Spleen (tissue), 11 donors: ENCODE measurements around the gene URB1. TPM values are rescaled to one million over a fixed set of nuclear protein-coding genes. Genes with fewer than 3 reads are reported as not detected.

ENCODE experiments used
- DNase-seq: peaks from one replicate; pipeline ENCODE4 v3.0.0-alpha.2; 2020
- H3K27ac ChIP-seq, 8 donors: fragments of 200-600 bp; sonication (generic) in 7 of 8; 1 replicate in 4 of 8; 2 replicates in 4 of 8; pipeline versions ENCODE4 v1.5.0 to v1.8.0; 2016 to 2021; ENCODE audit warnings: inconsistent platforms in 4 of 8, mild to moderate bottlenecking in 4 of 8, moderate library complexity in 1 of 8
- H3K27me3 ChIP-seq, 7 donors: fragments of 200-600 bp; sonication (generic) in 6 of 7; replicated peaks in 1 of 7; 1 replicate in 4 of 7; 2 replicates in 3 of 7; pipeline versions ENCODE4 v1.5.0 to v1.8.0; 2016 to 2021; ENCODE audit warnings: inconsistent platforms in 3 of 7, mild to moderate bottlenecking in 1 of 7
- H3K36me3 ChIP-seq, 6 donors: fragments of 200-600 bp; sonication (generic) in 5 of 6; 1 replicate in 4 of 6; 2 replicates in 2 of 6; pipeline versions ENCODE4 v1.5.0 to v1.8.0; 2016 to 2021; ENCODE audit warnings: inconsistent platforms in 2 of 6
- H3K4me1 ChIP-seq, 6 donors: fragments of 200-600 bp; sonication (generic) in 5 of 6; 1 replicate in 3 of 6; 2 replicates in 3 of 6; pipeline versions ENCODE4 v1.5.0 to v1.8.0; 2016 to 2021; ENCODE audit warnings: inconsistent platforms in 3 of 6
- H3K4me3 ChIP-seq, 8 donors: fragments of 200-600 bp; sonication (generic) in 7 of 8; 1 replicate in 4 of 8; 2 replicates in 4 of 8; pipeline versions ENCODE4 v1.5.0 to v1.8.0; 2016 to 2021; ENCODE audit warnings: inconsistent platforms in 4 of 8, mild to moderate bottlenecking in 4 of 8, moderate library complexity in 2 of 8
- H3K9me3 ChIP-seq, 8 donors: fragments of 200-600 bp; sonication (generic) in 7 of 8; 1 replicate in 4 of 8; 2 replicates in 4 of 8; pipeline versions ENCODE4 v1.5.0 to v1.8.0; 2016 to 2021; ENCODE audit warnings: inconsistent platforms in 4 of 8
- CTCF ChIP-seq, 11 experiments: fragments of 200-600 bp in 7 of 11; fragments of 450-650 bp in 4 of 11; sonication (generic) in 4 of 11; IDR thresholded peaks in 8 of 11; conservative IDR thresholded peaks in 3 of 11; 1 replicate in 7 of 11; 2 replicates in 4 of 11; pipeline versions ENCODE4 v1.4.0 to v1.8.0; 2016 to 2021; ENCODE audit warnings: antibody characterized with exemption in 11 of 11, inconsistent platforms in 4 of 11, mild to moderate bottlenecking in 1 of 11
- POLR2A ChIP-seq, 3 donors: fragments of 450-650 bp; IDR thresholded peaks; one replicate each; pipeline ENCODE4 v1.5.1; 2017; ENCODE audit warnings: antibody characterized with exemption in 3 of 3, mild to moderate bottlenecking in 1 of 3
- POLR2AphosphoS5 ChIP-seq, 3 donors: sonication (generic); formaldehyde crosslinking; IDR thresholded peaks; one replicate each; pipeline ENCODE4 v1.5.1; 2017; ENCODE audit warnings: antibody characterized with exemption in 3 of 3
- WGBS, 5 donors: extraction: QIAGEN DNeasy Blood & Tissue Kit in 3 of 5; methylation state at CpG; one replicate each; pipeline versions ENCODE4 v1.1.5 to v1.1.7; 2013 to 2018; 5-methylcytosine and 5-hydroxymethylcytosine counted together
- intact Hi-C: fragments of 100-400 bp; cut with DNase I; formaldehyde crosslinking; loops from one replicate; pipeline ENCODE4 v1.15.0; 2023; ENCODE audit warnings: low total_unique reads
- polyA plus RNA-seq, 3 donors: library from polyadenylated mRNA; stranded (reverse); fragments of 200-250 nt; gene quantifications; one replicate each; pipeline ENCODE4 v1.2.1, GENCODE V29; 2013
- total RNA-seq, 7 donors: library from RNA; depleted of rRNA in 3 of 7; stranded (reverse); fragments of >200 nt in 3 of 7; fragmentation: NEBNext Ultra II Directional in 4 of 7; extraction: Animal tissue kit (Norgen Biotek cat#: 25700) in 4 of 7; gene quantifications; one replicate each; pipeline versions ENCODE4 v1.1.0 to v1.2.1, GENCODE V29; 2016 to 2021
- donor health status: healthy with polysubstance abuse.
- donor health status: DM: no; HTN: no; CAD: no; lungs with moderate emphysema.
- donor health status: DM: no; HTN: no; CAD: no.
- donor health status: Bipolar disorder and iron deficiency.
- donor health status: healthy.
- donor health status: DM: no; HTN: no; CAD: no.
- donor health status: DM: yes; HTN: yes; CAD: no.

The URB1 gene
- total and polyA plus RNA-seq, 10 donors: 2.0 to 20.8 (median 12.0) TPM

DNA sequence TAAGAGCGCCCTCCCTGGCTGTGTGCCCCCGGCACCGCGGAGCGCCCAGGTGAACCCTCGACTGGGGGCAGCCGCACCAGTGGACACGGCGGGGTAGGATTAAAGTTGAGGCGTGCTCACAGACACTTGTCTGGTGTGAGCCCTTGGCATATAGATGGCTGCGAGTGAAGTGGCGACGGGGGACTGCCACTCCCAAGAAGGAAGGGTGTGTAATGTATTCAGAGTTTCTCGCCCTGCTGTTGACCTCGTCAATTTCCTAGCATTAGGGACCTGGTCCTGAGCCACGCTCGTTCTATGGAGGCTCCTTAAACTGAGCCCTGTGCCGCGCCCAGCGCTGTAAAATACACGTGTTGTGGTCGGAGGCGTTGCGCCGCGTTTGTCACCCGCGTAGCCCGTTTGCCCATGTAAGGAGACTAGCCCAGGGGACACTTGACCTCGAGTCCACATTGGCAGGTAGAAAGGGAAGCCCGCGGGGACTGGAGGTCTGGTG, 20.2 kb upstream of the URB1 start:
- H3K27me3 ChIP-seq: peaks cover 0 to 30% (median 4%) of the 10 kb centered on the region in 7 donors
- intact Hi-C loops: no loop called here
- H3K36me3 ChIP-seq: no peaks in the 10 kb centered on the region
- H3K4me3 ChIP-seq: peak overlapping the region; percentile 63 to 89 (median 71)
- peak; percentile 81 for DNase-seq
- H3K9me3 ChIP-seq: no peaks in the 10 kb centered on the region
- TF ChIP-seq POLR2A (IDR thresholded peaks at IDR 0.05) (peak in 1 of 3 donors; percentile 42), CTCF (IDR thresholded peaks at IDR 0.05 in 8 of 11, conservative IDR thresholded peaks at IDR 0.05 in 3 of 11) (no peak), POLR2AphosphoS5 (IDR thresholded peaks at IDR 0.05) (peak; percentile 13 to 68 (median 19))
- 15 to 26% (median 21%) methylated on average over 24 to 32 of the region's 32 CpGs for WGBS, 5 donors
- peaks cover 10 to 76% (median 47%) of the 10 kb centered on the region in 6 donors for H3K4me1 ChIP-seq
- H3K27ac ChIP-seq: peak overlapping the region; percentile 90 to 98 (median 94)

GRCh38 chr21:32412162-32413014, 19.6 kb upstream of the URB1 start, which contains the start of gene EVA1C:
EVA1C (plus strand) TSS chr21:32412706; CDS start chr21:32412854, 148 bp downstream.
- peaks cover 10 to 74% (median 47%) of the 10 kb centered on the region in 6 donors for H3K4me1 ChIP-seq

GRCh38 chr21:32411350-32412161, 18.7 kb upstream of the URB1 start:
- Histone ChIP-seq H3K9me3 (no peaks in the 10 kb centered on the region), H3K4me3 (peak overlapping the region; percentile 63 to 89 (median 71)), H3K27ac (peak overlapping the region; percentile 90 to 98 (median 94)), H3K27me3 (peaks cover 0 to 30% (median 4%) of the 10 kb centered on the region in 7 donors), H3K4me1 (peaks cover 10 to 74% (median 51%) of the 10 kb centered on the region in 6 donors), H3K36me3 (no peaks in the 10 kb centered on the region)
- WGBS, 5 donors: 1 to 5% (median 3%) methylated on average over 22 to 63 of the region's 63 CpGs
- TF ChIP-seq POLR2A (IDR thresholded peaks at IDR 0.05) (peak; percentile 18 to 79 (median 64)), POLR2AphosphoS5 (IDR thresholded peaks at IDR 0.05) (peak; percentile 97 to 98 (median 98)), CTCF (IDR thresholded peaks at IDR 0.05 in 8 of 11, conservative IDR thresholded peaks at IDR 0.05 in 3 of 11) (no peak)
- intact Hi-C loops: no loop called here
- peak; percentile 93 for DNase-seq

More at GRCh38 chr21:32412162-32413014, 19.6 kb upstream of the URB1 start, which contains the start of gene EVA1C:
- Histone ChIP-seq H3K27me3 (peaks cover 0 to 30% (median 4%) of the 10 kb centered on the region in 7 donors), H3K27ac (peak within 1 kb of the TSS; percentile 90 to 98 (median 94)), H3K36me3 (no peaks in the 10 kb centered on the region), H3K9me3 (no peaks in the 10 kb centered on the region), H3K4me3 (peak within 1 kb of the TSS; percentile 63 to 89 (median 71))
- intact Hi-C loops: no loop called here
- peak; percentile 86 for DNase-seq
- 0 to 4% (median 1%) methylated on average over 11 to 104 of the region's 104 CpGs for WGBS, 5 donors
- TF ChIP-seq POLR2AphosphoS5 (IDR thresholded peaks at IDR 0.05): peak; percentile 67 to 80 (median 78)
- TF ChIP-seq CTCF (IDR thresholded peaks at IDR 0.05 in 8 of 11, conservative IDR thresholded peaks at IDR 0.05 in 3 of 11): peak in 3 of 11 experiments; percentile 10 to 31 (median 25)
- TF ChIP-seq POLR2A (IDR thresholded peaks at IDR 0.05): peak in 1 of 3 donors; percentile 33
